MCF 10A (cell line): ENCODE data around the gene HEMK1. TPM values are rescaled to one million over a fixed set of nuclear protein-coding genes. Genes with fewer than 3 reads are reported as not detected.

Experiments used
- BruUV-seq: library from RNA; stranded (reverse); fragments of 400-500 nt; replicated peaks from 2 replicates; lab custom pipeline; 2021; lab: Mats Ljungman, UMichigan
- CTCF ChIA-PET: fragments of 300-600 bp; sonication (Branson Sonifier 250); formaldehyde crosslinking; extraction: SDS; loops from one replicate; lab custom pipeline; 2021; ENCODE audit warnings: antibody characterized with exemption, inconsistent platforms; lab: Yijun Ruan, JAX
- POLR2A ChIA-PET: fragments of 300-600, 350-650 bp; sonication (Branson Sonifier 250); formaldehyde crosslinking; extraction: SDS; loops from one replicate; lab custom pipeline; 2020; ENCODE audit warnings: antibody characterized with exemption, inconsistent platforms; lab: Yijun Ruan, JAX
- DNase-seq: peaks from one replicate; pipeline ENCODE4 v3.0.0-alpha.2; 2018; ENCODE audit not compliant: unreplicated experiment
- H3K27ac Mint-ChIP-seq: one replicate; pipeline ENCODE4 v1.8.0; 2022; ENCODE audit warnings: mild to moderate bottlenecking, low read depth, mixed read lengths; ENCODE audit not compliant: unreplicated experiment
- H3K27me3 Mint-ChIP-seq: one replicate; pipeline ENCODE4 v1.8.0; 2022; ENCODE audit warnings: mixed read lengths; ENCODE audit not compliant: insufficient read depth, unreplicated experiment
- H3K36me3 Mint-ChIP-seq: one replicate; pipeline ENCODE4 v1.8.0; 2022; ENCODE audit warnings: mild to moderate bottlenecking, moderate library complexity, mixed read lengths; ENCODE audit not compliant: insufficient read depth, unreplicated experiment
- H3K4me1 Mint-ChIP-seq: one replicate; pipeline ENCODE4 v1.8.0; 2022; ENCODE audit warnings: mixed read lengths; ENCODE audit not compliant: insufficient read depth, unreplicated experiment
- H3K4me3 Mint-ChIP-seq: one replicate; pipeline ENCODE4 v1.8.0; 2022; ENCODE audit warnings: mild to moderate bottlenecking, moderate library complexity, mixed read lengths; ENCODE audit not compliant: unreplicated experiment
- H3K9me3 Mint-ChIP-seq: one replicate; pipeline ENCODE4 v1.8.0; 2022; ENCODE audit warnings: mixed read lengths; ENCODE audit not compliant: unreplicated experiment
- intact Hi-C: fragments of 100-400 bp; cut with micrococcal nuclease; formaldehyde crosslinking; loops from 2 replicates; pipeline ENCODE4 v1.14.1; 2022
- total RNA-seq: library from RNA; stranded (reverse); gene quantifications from 2 replicates; pipeline ENCODE4 v1.2.3, GENCODE V29; 2022
- TF ChIP-seq, protein P1 (sequence below): fragments of 200-600 bp; IDR thresholded peaks from one replicate; pipeline ENCODE4 v1.8.0; 2022; ENCODE audit warnings: antibody characterized with exemption, mild to moderate bottlenecking; ENCODE audit not compliant: unreplicated experiment

Gene HEMK1
- total RNA-seq, 1 experiment from 2014 or later = 19.9 TPM

DNA sequence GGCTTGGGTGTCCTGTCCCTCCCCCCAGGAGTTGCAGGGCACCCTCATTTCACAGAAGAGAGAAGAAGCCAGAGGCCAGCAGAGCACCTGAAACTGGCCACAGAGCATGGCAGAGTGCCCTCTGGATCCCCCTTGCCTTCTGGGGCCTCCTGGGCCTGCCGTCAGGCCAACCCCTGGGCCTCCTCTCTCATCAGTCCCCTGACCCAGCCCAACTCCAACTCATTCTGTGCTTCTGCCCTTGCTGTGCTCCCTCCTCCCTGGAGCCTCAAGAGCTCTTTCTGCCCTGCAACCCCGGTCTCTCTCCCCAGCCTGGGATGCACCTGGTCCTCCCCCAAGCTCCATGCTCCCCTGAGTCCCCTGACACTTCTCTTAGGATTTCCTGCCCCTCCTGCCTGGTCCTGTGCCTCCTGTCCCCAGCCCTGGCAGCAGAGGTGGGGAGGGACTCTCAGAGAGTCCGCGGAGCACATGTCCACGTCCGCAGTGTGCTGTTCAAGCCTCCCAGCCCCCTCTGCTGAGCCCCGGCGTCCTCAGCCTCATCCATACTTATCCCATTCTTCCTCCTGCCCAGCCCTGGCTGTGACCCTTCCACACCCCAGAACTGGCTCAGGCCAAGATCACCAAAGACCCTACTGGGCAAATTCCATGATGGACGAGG, 35.4 kb upstream of the HEMK1 start:
- CTCF ChIA-PET = interaction anchor here (0.5 to 1.6 kb wide), 3 partner anchors 16 to 183 kb away, joined by 3 to 5 read pairs (median 4); partner anchors contain the start of genes CYB561D2 and NPRL2
- no peak for DNase-seq
- no peak overlapping the region for H3K4me3 Mint-ChIP-seq
- H3K9me3 Mint-ChIP-seq = no peaks in the 10 kb centered on the region
- intact Hi-C loops = no loop called here
- H3K27me3 Mint-ChIP-seq = peaks cover 71% of the 10 kb centered on the region
- TF ChIP-seq, protein P1, sequence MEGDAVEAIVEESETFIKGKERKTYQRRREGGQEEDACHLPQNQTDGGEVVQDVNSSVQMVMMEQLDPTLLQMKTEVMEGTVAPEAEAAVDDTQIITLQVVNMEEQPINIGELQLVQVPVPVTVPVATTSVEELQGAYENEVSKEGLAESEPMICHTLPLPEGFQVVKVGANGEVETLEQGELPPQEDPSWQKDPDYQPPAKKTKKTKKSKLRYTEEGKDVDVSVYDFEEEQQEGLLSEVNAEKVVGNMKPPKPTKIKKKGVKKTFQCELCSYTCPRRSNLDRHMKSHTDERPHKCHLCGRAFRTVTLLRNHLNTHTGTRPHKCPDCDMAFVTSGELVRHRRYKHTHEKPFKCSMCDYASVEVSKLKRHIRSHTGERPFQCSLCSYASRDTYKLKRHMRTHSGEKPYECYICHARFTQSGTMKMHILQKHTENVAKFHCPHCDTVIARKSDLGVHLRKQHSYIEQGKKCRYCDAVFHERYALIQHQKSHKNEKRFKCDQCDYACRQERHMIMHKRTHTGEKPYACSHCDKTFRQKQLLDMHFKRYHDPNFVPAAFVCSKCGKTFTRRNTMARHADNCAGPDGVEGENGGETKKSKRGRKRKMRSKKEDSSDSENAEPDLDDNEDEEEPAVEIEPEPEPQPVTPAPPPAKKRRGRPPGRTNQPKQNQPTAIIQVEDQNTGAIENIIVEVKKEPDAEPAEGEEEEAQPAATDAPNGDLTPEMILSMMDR = no peak
- H3K36me3 Mint-ChIP-seq = no peaks in the 10 kb centered on the region
- no peak overlapping the region for H3K27ac Mint-ChIP-seq
- no TSS peak for BruUV-seq
- H3K4me1 Mint-ChIP-seq = peaks cover 10% of the 10 kb centered on the region
- POLR2A ChIA-PET = interaction anchor here (0.9 kb wide), 1 partner anchor 10 kb away, joined by 3 read pairs; no protein-coding TSS in a partner anchor

DNA sequence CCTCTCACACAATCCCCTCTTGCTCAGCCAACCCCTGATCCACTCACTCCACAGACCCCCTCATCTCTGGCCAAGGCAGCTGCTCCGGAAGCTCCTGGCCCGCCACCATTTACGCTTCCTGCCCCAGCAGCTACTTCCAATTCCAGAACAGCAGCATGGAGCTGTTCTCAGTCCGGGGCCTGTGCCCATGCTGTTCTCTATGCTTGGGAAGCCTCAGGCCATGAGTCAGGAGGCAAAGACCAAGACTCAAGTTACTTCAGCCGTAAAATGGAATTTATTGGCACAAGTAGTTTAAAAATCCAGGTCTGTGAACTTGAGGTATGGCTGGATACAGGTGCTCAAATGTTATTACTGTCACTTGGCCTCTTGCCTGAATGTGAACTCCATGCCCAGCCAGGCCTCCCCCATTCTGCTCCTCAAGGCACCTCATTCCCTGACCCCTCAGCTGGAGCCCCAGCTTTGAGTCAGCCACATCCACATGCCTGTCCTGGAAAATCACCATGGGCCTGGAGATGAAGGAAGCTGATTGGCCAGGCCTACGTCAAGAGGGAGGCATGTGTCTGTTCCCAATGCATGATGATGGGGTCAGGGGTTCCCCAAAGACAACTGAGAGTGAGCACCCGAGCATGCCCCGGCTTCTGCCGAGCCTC, 34.5 kb upstream of the HEMK1 start:
- Mint-ChIP-seq H3K9me3 (no peaks in the 10 kb centered on the region), H3K4me1 (peaks cover 10% of the 10 kb centered on the region), H3K4me3 (no peak overlapping the region), H3K27ac (no peak overlapping the region), H3K36me3 (no peaks in the 10 kb centered on the region), H3K27me3 (peaks cover 74% of the 10 kb centered on the region)
- no peak for DNase-seq
- BruUV-seq = no TSS peak
- intact Hi-C loops = no loop called here
- CTCF ChIA-PET = interaction anchor here (0.6 to 1.6 kb wide), 2 partner anchors 15 to 1461 kb away, joined by 4 to 5 read pairs; partner anchors contain the start of gene RPL29
- POLR2A ChIA-PET = no interaction called here
- TF ChIP-seq, protein P1 = no peak

GRCh38 chr3:50536471-50537180, 32.7 kb upstream of the HEMK1 start:
- no peak for DNase-seq
- no peak overlapping the region for H3K27ac Mint-ChIP-seq
- H3K36me3 Mint-ChIP-seq = no peaks in the 10 kb centered on the region
- no peak overlapping the region for H3K4me3 Mint-ChIP-seq
- intact Hi-C loops = no loop called here
- peaks cover 72% of the 10 kb centered on the region for H3K27me3 Mint-ChIP-seq
- TF ChIP-seq, protein P1 = no peak
- no peaks in the 10 kb centered on the region for H3K9me3 Mint-ChIP-seq
- CTCF ChIA-PET = interaction anchor here (1.2 to 3.0 kb wide), 4 partner anchors 13 to 564 kb away, joined by 3 to 13 read pairs (median 5); no protein-coding TSS in a partner anchor
- peaks cover 10% of the 10 kb centered on the region for H3K4me1 Mint-ChIP-seq
- BruUV-seq = no TSS peak
- POLR2A ChIA-PET = interaction anchor here (1.2 kb wide), 1 partner anchor 10 kb away, joined by 3 read pairs; no protein-coding TSS in a partner anchor
